SU-DHL-6 (cell line): ENCODE data around the gene KDM1A.

Experiments used
- H2AFZ ChIP-seq: fragments of 200-600 bp; sonication (generic); 2 replicates; pipeline ENCODE4 v1.6.1; 2014; ENCODE audit warnings: low read depth, mild to moderate bottlenecking, moderate library complexity, mixed read lengths, antibody characterized with exemption, low read length; ENCODE audit not compliant: severe bottlenecking
- H3F3A ChIP-seq: fragments of 200-600 bp; shearing (Covaris generic); 2 replicates; pipeline ENCODE4 v1.6.0; 2016; ENCODE audit warnings: antibody characterized with exemption, mild to moderate bottlenecking; ENCODE audit not compliant: insufficient read depth
- H3K27ac ChIP-seq: fragments of 200-600 bp; sonication (generic); 2 replicates; pipeline ENCODE4 v1.5.1; 2016; ENCODE audit warnings: low read depth, mild to moderate bottlenecking, low read length, moderate library complexity, mixed read lengths
- H3K27me3 ChIP-seq: fragments of 200-600 bp; sonication (generic), shearing (Covaris generic); 2 replicates; pipeline ENCODE4 v1.6.0; 2014; ENCODE audit warnings: mild to moderate bottlenecking, low read length
- H3K36me3 ChIP-seq: fragments of 200-600 bp; sonication (generic); 2 replicates; pipeline ENCODE4 v1.6.1; 2014; ENCODE audit warnings: mild to moderate bottlenecking, low read length, mixed read lengths
- H3K4me2 ChIP-seq: fragments of 300-600, 200-600 bp; shearing (Covaris generic), sonication (generic); 2 replicates; pipeline ENCODE4 v1.6.0; 2014; ENCODE audit warnings: low read length, low read depth, mild to moderate bottlenecking; ENCODE audit not compliant: poor library complexity, severe bottlenecking
- H3K4me3 ChIP-seq: fragments of 200-600 bp; sonication (generic); 2 replicates; pipeline ENCODE4 v1.5.1; 2014; ENCODE audit warnings: antibody characterized with exemption, low read length, mild to moderate bottlenecking, mixed read lengths; ENCODE audit not compliant: insufficient read depth, poor library complexity, severe bottlenecking
- H3K79me2 ChIP-seq: fragments of 200-600 bp; sonication (generic); 2 replicates; pipeline ENCODE4 v1.6.1; 2014; ENCODE audit warnings: mild to moderate bottlenecking, low read length, moderate library complexity; ENCODE audit not compliant: insufficient read depth
- H3K9ac ChIP-seq: fragments of 200-600 bp; sonication (generic); 2 replicates; pipeline ENCODE4 v1.7.0; 2014; ENCODE audit warnings: mild to moderate bottlenecking, low read length
- H3K9me2 ChIP-seq: fragments of 200-600 bp; sonication (generic); replicated peaks from 2 replicates; pipeline ENCODE4 v1.6.1; 2014; ENCODE audit warnings: low read length; ENCODE audit not compliant: insufficient read depth
- H3K9me3 ChIP-seq: fragments of 200-600 bp; sonication (generic); 2 replicates; pipeline ENCODE4 v1.6.1; 2014; ENCODE audit warnings: low read length, mixed read lengths; ENCODE audit not compliant: insufficient read depth
- H4K20me1 ChIP-seq: fragments of 200-600 bp; sonication (generic); 2 replicates; pipeline ENCODE4 v1.6.1; 2014; ENCODE audit warnings: low read depth, mild to moderate bottlenecking, antibody characterized with exemption, low read length, moderate library complexity, mixed read lengths
- CTCF ChIP-seq: fragments of 200-600 bp; sonication (generic); IDR thresholded peaks from one replicate; pipeline ENCODE4 v1.5.1; 2017; ENCODE audit warnings: antibody characterized with exemption, mild to moderate bottlenecking, low read length, moderate library complexity; ENCODE audit not compliant: insufficient read depth, poor library complexity, severe bottlenecking
- EZH2phosphoT487 ChIP-seq: fragments of 200-600 bp; sonication (generic), shearing (Covaris generic); conservative IDR thresholded peaks from 2 replicates; pipeline ENCODE4 v1.6.1; 2018; ENCODE audit warnings: mild to moderate bottlenecking, antibody characterized with exemption, low read length, moderate library complexity, mixed read lengths

KDM1A gene

GRCh38 chr1:23069675-23070074, 50.4 kb downstream of the KDM1A start:
- no peak for TF ChIP-seq EZH2phosphoT487
- TF ChIP-seq CTCF: no peak
- Histone ChIP-seq H3K36me3 (peaks cover 16% of the 10 kb centered on the region; the same call in 1 of the 2 replicates), H3K4me2 (no peak overlapping the region), H3K9me2 (no peaks in the 10 kb centered on the region), H2AFZ (no peak overlapping the region), H3K79me2 (no peaks in the 10 kb centered on the region), H4K20me1 (no peaks in the 10 kb centered on the region), H3K27me3 (no peaks in the 10 kb centered on the region), H3F3A (no peaks in the 10 kb centered on the region), H3K27ac (no peak overlapping the region), H3K9ac (no peak overlapping the region), H3K9me3 (no peaks in the 10 kb centered on the region), H3K4me3 (no peak overlapping the region)

- Histone ChIP-seq H3K36me3 (peaks cover 7% of the 10 kb centered on the region; the same call in 1 of the 2 replicates), H3K4me2 (no peak overlapping the region), H3K9me3 (no peaks in the 10 kb centered on the region), H3F3A (no peaks in the 10 kb centered on the region), H3K79me2 (no peaks in the 10 kb centered on the region), H4K20me1 (no peaks in the 10 kb centered on the region), H3K9ac (no peak overlapping the region), H3K4me3 (no peak overlapping the region), H3K27ac (no peak overlapping the region), H2AFZ (no peak overlapping the region), H3K9me2 (no peaks in the 10 kb centered on the region), H3K27me3 (no peaks in the 10 kb centered on the region)
- TF ChIP-seq CTCF (no peak), EZH2phosphoT487 (no peak)
Measured at GRCh38 chr1:23074012-23074411, 54.7 kb downstream of the KDM1A start.

- Histone ChIP-seq H4K20me1 (no peaks in the 10 kb centered on the region), H3K9me2 (no peaks in the 10 kb centered on the region), H3F3A (no peaks in the 10 kb centered on the region), H3K27me3 (no peaks in the 10 kb centered on the region), H3K4me3 (no peak overlapping the region), H3K9ac (no peak overlapping the region), H3K4me2 (no peak overlapping the region), H3K36me3 (peaks cover 8% of the 10 kb centered on the region; the same call in 1 of the 2 replicates), H2AFZ (no peak overlapping the region), H3K27ac (no peak overlapping the region), H3K79me2 (no peaks in the 10 kb centered on the region), H3K9me3 (no peaks in the 10 kb centered on the region)
- TF ChIP-seq CTCF: no peak
Measured at GRCh38 chr1:23079025-23079424, 59.8 kb downstream of the KDM1A start.

- H3K79me2 ChIP-seq: no peaks in the 10 kb centered on the region
- peaks cover 5% of the 10 kb centered on the region; the same call in 1 of the 2 replicates for H3K36me3 ChIP-seq
- no peaks in the 10 kb centered on the region for H3K9me3 ChIP-seq
- H3K27ac ChIP-seq: no peak overlapping the region
- H4K20me1 ChIP-seq: no peaks in the 10 kb centered on the region
- no peak overlapping the region for H3K4me3 ChIP-seq
- H3K27me3 ChIP-seq: no peaks in the 10 kb centered on the region
- H2AFZ ChIP-seq: no peak overlapping the region
- TF ChIP-seq CTCF (no peak), EZH2phosphoT487 (no peak)
- H3K9ac ChIP-seq: no peak overlapping the region
- no peak overlapping the region for H3K4me2 ChIP-seq
- no peaks in the 10 kb centered on the region for H3K9me2 ChIP-seq
- no peaks in the 10 kb centered on the region for H3F3A ChIP-seq
Measured at GRCh38 chr1:23080885-23081284, 61.6 kb downstream of the KDM1A start.
